ENCODE results near the gene AURKA. TPM values are rescaled to one million over a fixed set of nuclear protein-coding genes. Genes with fewer than 3 reads are reported as not detected.

AURKA gene
- total RNA-seq, result 42.3 and 42.6 TPM in 2 replicates

GRCh38 chr20:56392132-56392880 is at the start of gene AURKA, which contains the start of gene CSTF1:
Gene AURKA (minus strand): TSS chr20:56392215. CDS start chr20:56388197, 4,018 bp downstream.
Gene CSTF1 (plus strand): TSS chr20:56392645. CDS start chr20:56395553, 2,908 bp downstream.
- H3K4me3 Mint-ChIP-seq, result no peak within 1 kb of the TSS
- peaks cover 44% of the 10 kb centered on the region for H3K4me1 Mint-ChIP-seq
- intact Hi-C loops (cut with micrococcal nuclease), result loop anchor here (1.0 to 10.0 kb wide), 7 partner anchors 20 to 1382 kb away; partner anchors contain the start of genes FAM210B, RAE1 and RTF2

GRCh38 chr20:56440346-56441007 is 48.5 kb upstream of the AURKA start:
- Mint-ChIP-seq H3K36me3 (ENCODE audit: low read depth) (peaks cover 18% of the 10 kb centered on the region), H3K27me3 (no peaks in the 10 kb centered on the region), H3K4me3 (peak overlapping the region; percentile 76), H3K27ac (peak overlapping the region; percentile 93), H3K4me1 (peaks cover 38% of the 10 kb centered on the region), H3K9me3 (no peaks in the 10 kb centered on the region)
- intact Hi-C loops (cut with micrococcal nuclease), result loop anchor here (1.0 to 2.0 kb wide), 2 partner anchors 22 to 25 kb away; no protein-coding TSS in a partner anchor
- DNase-seq, result peak; percentile 90

More at GRCh38 chr20:56392132-56392880, at the start of gene AURKA, which contains the start of gene CSTF1:
- Mint-ChIP-seq H3K36me3 (ENCODE audit: low read depth) (peaks cover 45% of the 10 kb centered on the region), H3K9me3 (no peaks in the 10 kb centered on the region), H3K27me3 (no peaks in the 10 kb centered on the region), H3K27ac (no peak within 1 kb of the TSS)
- DNase-seq, result peak; percentile 100

GRCh38 chr20:56439771-56440291 is 47.8 kb upstream of the AURKA start:
- peak overlapping the region; percentile 93 for H3K27ac Mint-ChIP-seq
- H3K4me1 Mint-ChIP-seq, result peaks cover 38% of the 10 kb centered on the region
- no peaks in the 10 kb centered on the region for H3K27me3 Mint-ChIP-seq
- peak; percentile 69 for DNase-seq
- intact Hi-C loops (cut with micrococcal nuclease), result loop anchor here (1.0 to 2.0 kb wide), 2 partner anchors 23 to 25 kb away; no protein-coding TSS in a partner anchor
- H3K36me3 Mint-ChIP-seq (ENCODE audit: low read depth), result peaks cover 15% of the 10 kb centered on the region
- H3K4me3 Mint-ChIP-seq, result peak overlapping the region; percentile 76
- H3K9me3 Mint-ChIP-seq, result no peaks in the 10 kb centered on the region

GRCh38 chr20:56438284-56438683 is 46.3 kb upstream of the AURKA start:
- DNase-seq, result no peak
- peaks cover 40% of the 10 kb centered on the region for H3K4me1 Mint-ChIP-seq
- H3K9me3 Mint-ChIP-seq, result peaks cover under 1% of the 10 kb centered on the region
- intact Hi-C loops (cut with micrococcal nuclease), result no loop called here
- peaks cover 15% of the 10 kb centered on the region for H3K36me3 Mint-ChIP-seq (ENCODE audit: low read depth)
- peak overlapping the region; percentile 66 for H3K27ac Mint-ChIP-seq
- no peaks in the 10 kb centered on the region for H3K27me3 Mint-ChIP-seq
- H3K4me3 Mint-ChIP-seq, result no peak overlapping the region

- H3K27ac Mint-ChIP-seq, result peak overlapping the region; percentile 66
- peaks cover 37% of the 10 kb centered on the region for H3K4me1 Mint-ChIP-seq
- no peak overlapping the region for H3K4me3 Mint-ChIP-seq
- peaks cover 6% of the 10 kb centered on the region for H3K9me3 Mint-ChIP-seq
- H3K27me3 Mint-ChIP-seq, result no peaks in the 10 kb centered on the region
- peaks cover 13% of the 10 kb centered on the region for H3K36me3 Mint-ChIP-seq (ENCODE audit: low read depth)
- DNase-seq, result no peak
- intact Hi-C loops (cut with micrococcal nuclease), result no loop called here
Measured at GRCh38 chr20:56437196-56437960, 45.4 kb upstream of the AURKA start.

GRCh38 chr20:56433880-56434255 is 41.9 kb upstream of the AURKA start:
- Mint-ChIP-seq H3K27me3 (no peaks in the 10 kb centered on the region), H3K4me3 (no peak overlapping the region), H3K27ac (peak overlapping the region; percentile 44), H3K36me3 (ENCODE audit: low read depth) (peaks cover 18% of the 10 kb centered on the region), H3K9me3 (peaks cover 15% of the 10 kb centered on the region), H3K4me1 (peaks cover 39% of the 10 kb centered on the region)
- intact Hi-C loops (cut with micrococcal nuclease), result no loop called here
- DNase-seq, result no peak

- DNase-seq, result no peak
- Mint-ChIP-seq H3K27me3 (no peaks in the 10 kb centered on the region), H3K36me3 (ENCODE audit: low read depth) (peaks cover 18% of the 10 kb centered on the region), H3K9me3 (peaks cover 15% of the 10 kb centered on the region), H3K4me1 (peaks cover 42% of the 10 kb centered on the region), H3K4me3 (no peak overlapping the region), H3K27ac (peak overlapping the region; percentile 44)
- intact Hi-C loops (cut with micrococcal nuclease), result no loop called here
Measured at GRCh38 chr20:56433221-56433879, 41.3 kb upstream of the AURKA start.

GRCh38 chr20:56431471-56431870 is 39.5 kb upstream of the AURKA start:
- Mint-ChIP-seq H3K4me3 (no peak overlapping the region), H3K4me1 (peaks cover 51% of the 10 kb centered on the region), H3K27me3 (no peaks in the 10 kb centered on the region), H3K27ac (no peak overlapping the region), H3K9me3 (peaks cover 15% of the 10 kb centered on the region), H3K36me3 (ENCODE audit: low read depth) (peaks cover 14% of the 10 kb centered on the region)
- DNase-seq, result no peak
- intact Hi-C loops (cut with micrococcal nuclease), result no loop called here

GRCh38 chr20:56430957-56431356 is 38.9 kb upstream of the AURKA start:
- H3K4me1 Mint-ChIP-seq, result peaks cover 51% of the 10 kb centered on the region
- DNase-seq, result no peak
- H3K27ac Mint-ChIP-seq, result no peak overlapping the region
- peaks cover 15% of the 10 kb centered on the region for H3K9me3 Mint-ChIP-seq
- intact Hi-C loops (cut with micrococcal nuclease), result no loop called here
- H3K4me3 Mint-ChIP-seq, result no peak overlapping the region
- H3K27me3 Mint-ChIP-seq, result no peaks in the 10 kb centered on the region
- H3K36me3 Mint-ChIP-seq (ENCODE audit: low read depth), result peaks cover 14% of the 10 kb centered on the region

- peaks cover 15% of the 10 kb centered on the region for H3K9me3 Mint-ChIP-seq
- no peaks in the 10 kb centered on the region for H3K27me3 Mint-ChIP-seq
- H3K4me1 Mint-ChIP-seq, result peaks cover 51% of the 10 kb centered on the region
- intact Hi-C loops (cut with micrococcal nuclease), result no loop called here
- H3K27ac Mint-ChIP-seq, result no peak overlapping the region
- no peak for DNase-seq
- peak overlapping the region; percentile 60 for H3K4me3 Mint-ChIP-seq
- H3K36me3 Mint-ChIP-seq (ENCODE audit: low read depth), result peaks cover 16% of the 10 kb centered on the region
Measured at GRCh38 chr20:56430461-56430860, 38.4 kb upstream of the AURKA start.

GRCh38 chr20:56429941-56430340 is 37.9 kb upstream of the AURKA start:
- no peak for DNase-seq

GRCh38 chr20:56429502-56429901 is 37.5 kb upstream of the AURKA start:
- Mint-ChIP-seq H3K27ac (peak overlapping the region; percentile 84), H3K36me3 (ENCODE audit: low read depth) (peaks cover 16% of the 10 kb centered on the region), H3K4me1 (peaks cover 53% of the 10 kb centered on the region), H3K9me3 (peaks cover 15% of the 10 kb centered on the region), H3K4me3 (peak overlapping the region; percentile 60), H3K27me3 (no peaks in the 10 kb centered on the region)
- intact Hi-C loops (cut with micrococcal nuclease), result no loop called here
- no peak for DNase-seq

More at GRCh38 chr20:56429941-56430340, 37.9 kb upstream of the AURKA start:
- Mint-ChIP-seq H3K9me3 (peaks cover 15% of the 10 kb centered on the region), H3K27ac (peak overlapping the region; percentile 84), H3K36me3 (ENCODE audit: low read depth) (peaks cover 16% of the 10 kb centered on the region), H3K27me3 (no peaks in the 10 kb centered on the region), H3K4me3 (peak overlapping the region; percentile 60), H3K4me1 (peaks cover 53% of the 10 kb centered on the region)
- intact Hi-C loops (cut with micrococcal nuclease), result no loop called here

GRCh38 chr20:56428881-56429280 is 36.9 kb upstream of the AURKA start:
- peaks cover 51% of the 10 kb centered on the region for H3K4me1 Mint-ChIP-seq
- H3K36me3 Mint-ChIP-seq (ENCODE audit: low read depth), result peaks cover 13% of the 10 kb centered on the region
- H3K9me3 Mint-ChIP-seq, result peaks cover 15% of the 10 kb centered on the region
- peak overlapping the region; percentile 60 for H3K4me3 Mint-ChIP-seq
- intact Hi-C loops (cut with micrococcal nuclease), result no loop called here
- no peaks in the 10 kb centered on the region for H3K27me3 Mint-ChIP-seq
- no peak for DNase-seq
- peak overlapping the region; percentile 84 for H3K27ac Mint-ChIP-seq
